Mesenchymal stem cell (in vitro differentiated cells and primary cell): Measurements from ENCODE around the gene EFHC1.
A peak's percentile ranks its signal among the peaks of the same experiment; 100 is the strongest.

Source experiments
- DNase-seq: peaks from one replicate; pipeline ENCODE4 v3.0.0-alpha.2; 2013
- H2AFZ ChIP-seq: one replicate; pipeline ENCODE4 v1.6.1; 2013; ENCODE audit warnings: low read depth, mild to moderate bottlenecking, control low read depth, inconsistent platforms, low read length, moderate library complexity
- H2AK5ac ChIP-seq: 2 replicates; pipeline ENCODE4 v1.6.1; 2013; ENCODE audit warnings: low read length, moderate library complexity, mild to moderate bottlenecking, inconsistent platforms; ENCODE audit not compliant: severe bottlenecking
- H2BK120ac ChIP-seq: one replicate; pipeline ENCODE4 v1.6.1; 2013; ENCODE audit warnings: low read depth, mild to moderate bottlenecking, inconsistent platforms, low read length, moderate library complexity
- H2BK12ac ChIP-seq, 2 experiments: one replicate each; pipeline ENCODE4 v1.6.1; 2013; ENCODE audit warnings: inconsistent platforms in 2 of 2, low read length in 2 of 2, mild to moderate bottlenecking in 2 of 2, moderate library complexity in 2 of 2, control low read depth in 1 of 2
- H2BK15ac ChIP-seq: one replicate; pipeline ENCODE4 v1.6.1; 2013; ENCODE audit warnings: mild to moderate bottlenecking, low read depth, inconsistent platforms; ENCODE audit not compliant: poor library complexity, severe bottlenecking
- H2BK5ac ChIP-seq: 2 replicates; pipeline ENCODE4 v1.6.1; 2013; ENCODE audit warnings: low read depth, mild to moderate bottlenecking, low read length, control low read depth, inconsistent platforms; ENCODE audit not compliant: poor library complexity, severe bottlenecking
- H3K14ac ChIP-seq, 2 experiments: one replicate each; pipeline ENCODE4 v1.6.1; 2013; ENCODE audit warnings: inconsistent platforms in 2 of 2, low read length in 2 of 2, control low read depth in 1 of 2, mild to moderate bottlenecking in 1 of 2, moderate library complexity in 1 of 2
- H3K18ac ChIP-seq, 2 experiments: one replicate each; pipeline ENCODE4 v1.6.1; 2013; ENCODE audit warnings: inconsistent platforms in 2 of 2, low read length in 2 of 2, control low read depth in 1 of 2, low read depth in 1 of 2, mild to moderate bottlenecking in 1 of 2
- H3K23ac ChIP-seq, 2 experiments: one replicate each; pipeline ENCODE4 v1.6.1; 2013; ENCODE audit warnings: inconsistent platforms in 2 of 2, low read length in 2 of 2, mild to moderate bottlenecking in 2 of 2, moderate library complexity in 2 of 2, control low read depth in 1 of 2
- H3K27ac ChIP-seq: 2 replicates; pipeline ENCODE4 v1.5.1; 2013; ENCODE audit warnings: mild to moderate bottlenecking, moderate library complexity, low read length, control low read depth, inconsistent platforms; ENCODE audit not compliant: poor library complexity, severe bottlenecking
- H3K27me3 ChIP-seq, 2 experiments: 2 replicates each; pipeline versions ENCODE4 v1.6.1 to v1.7.0; 2013; ENCODE audit warnings: low read length in 2 of 2, mild to moderate bottlenecking in 2 of 2, moderate library complexity in 2 of 2, control low read depth in 1 of 2, inconsistent platforms in 1 of 2; ENCODE audit not compliant: control insufficient read depth in 1 of 2, insufficient read depth in 1 of 2
- H3K36me3 ChIP-seq, 2 experiments: 2 replicates each; pipeline versions ENCODE4 v1.6.1 to v1.7.0; 2013; ENCODE audit warnings: low read length in 2 of 2, control low read depth in 1 of 2, inconsistent platforms in 1 of 2, low read depth in 1 of 2, mild to moderate bottlenecking in 1 of 2; ENCODE audit not compliant: insufficient read depth in 2 of 2, control insufficient read depth in 1 of 2
- H3K4ac ChIP-seq, 2 experiments: one replicate each; pipeline ENCODE4 v1.6.1; 2013; ENCODE audit warnings: inconsistent platforms in 2 of 2, low read length in 2 of 2, mild to moderate bottlenecking in 2 of 2, moderate library complexity in 2 of 2, control low read depth in 1 of 2, low read depth in 1 of 2
- H3K4me1 ChIP-seq: 2 replicates; pipeline ENCODE4 v1.6.1; 2013; ENCODE audit warnings: low read depth, low read length, control low read depth; ENCODE audit not compliant: control insufficient read depth, insufficient read depth
- H3K4me2 ChIP-seq: 2 replicates; pipeline ENCODE4 v1.6.1; 2013; ENCODE audit warnings: low read length, mild to moderate bottlenecking, inconsistent platforms; ENCODE audit not compliant: poor library complexity, severe bottlenecking
- H3K4me3 ChIP-seq, 2 experiments: 2 replicates each; pipeline versions ENCODE4 v1.5.1 to v1.7.0; 2013; ENCODE audit warnings: low read length in 2 of 2, mild to moderate bottlenecking in 2 of 2, control low read depth in 1 of 2, low read depth in 1 of 2; ENCODE audit not compliant: insufficient read depth in 1 of 2
- H3K79me1 ChIP-seq: replicated peaks from 2 replicates; pipeline ENCODE4 v1.6.1; 2013; ENCODE audit warnings: mild to moderate bottlenecking, control low read depth, low read length, inconsistent platforms; ENCODE audit not compliant: poor library complexity, severe bottlenecking
- H3K9ac ChIP-seq: 2 replicates; pipeline ENCODE4 v1.7.0; 2013; ENCODE audit warnings: mild to moderate bottlenecking, low read length, moderate library complexity
- H3K9me3 ChIP-seq: 2 replicates; pipeline ENCODE4 v1.7.0; 2013; ENCODE audit warnings: mild to moderate bottlenecking, low read length; ENCODE audit not compliant: control insufficient read depth
- H4K8ac ChIP-seq: one replicate; pipeline ENCODE4 v1.6.1; 2013; ENCODE audit warnings: inconsistent platforms, mild to moderate bottlenecking, low read length, moderate library complexity
- H4K91ac ChIP-seq: one replicate; pipeline ENCODE4 v1.6.1; 2013; ENCODE audit warnings: mild to moderate bottlenecking, low read length, inconsistent platforms
- WGBS: methylation state at CpG from one replicate; pipeline ENCODE4 v1.1.7; 2013; ENCODE audit warnings: mixed read lengths; 5-methylcytosine and 5-hydroxymethylcytosine counted together

The EFHC1 gene

DNA sequence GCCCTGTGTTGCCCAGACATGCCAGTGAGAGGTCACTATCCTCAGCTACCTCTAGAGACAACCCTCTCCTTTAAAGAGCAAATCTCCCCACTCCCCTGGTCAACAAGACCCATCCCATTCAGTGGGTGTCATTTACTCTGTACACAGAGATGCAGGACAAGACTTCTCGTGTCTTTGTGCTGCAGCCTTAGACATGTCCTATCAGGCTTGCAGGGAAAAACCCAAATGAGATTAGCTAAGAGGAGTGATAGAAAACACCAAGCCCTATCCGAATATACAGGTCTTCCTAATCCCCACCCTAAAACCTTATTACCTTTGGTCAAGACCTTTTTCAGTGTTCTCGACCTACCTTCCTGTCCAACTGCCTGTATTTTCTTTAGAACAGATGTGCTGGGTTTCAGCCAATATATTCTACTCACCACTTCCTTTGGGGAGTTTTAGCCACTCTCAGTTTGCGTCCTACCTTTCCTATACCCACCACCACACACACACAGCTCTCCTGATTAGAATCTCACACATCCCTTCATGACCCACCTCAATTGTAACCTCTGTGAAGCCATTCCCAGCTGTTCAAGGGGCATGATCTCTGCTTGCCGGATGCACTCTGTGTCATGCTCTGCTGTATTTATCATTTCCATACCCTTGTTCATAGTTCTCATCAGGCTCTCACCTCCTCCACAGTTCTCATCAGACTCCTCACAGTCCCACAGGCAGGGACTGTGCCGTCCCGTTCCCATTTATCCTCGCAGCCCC lies 117.0 kb downstream of the EFHC1 start:
- 73% methylated on average over 8 of the region's 8 CpGs for WGBS
- H2AFZ ChIP-seq = no peak overlapping the region
- no peaks in the 10 kb centered on the region for H3K9me3 ChIP-seq
- no peak for DNase-seq
- H3K14ac ChIP-seq = peak overlapping the region in 1 of 2 experiments; percentile 9
- H3K4me3 ChIP-seq = no peak overlapping the region
- peak overlapping the region; percentile 2 for H3K9ac ChIP-seq
- peak overlapping the region in 1 of 2 experiments; percentile 53 for H3K23ac ChIP-seq
- H2BK12ac ChIP-seq = peak overlapping the region; percentile 85 to 98
- H3K27me3 ChIP-seq = no peaks in the 10 kb centered on the region
- H2BK5ac ChIP-seq = no peak overlapping the region
- no peak overlapping the region for H2BK15ac ChIP-seq
- no peak overlapping the region for H3K4me2 ChIP-seq
- no peak overlapping the region for H2BK120ac ChIP-seq
- peaks cover 8% of the 10 kb centered on the region for H3K79me1 ChIP-seq
- peak overlapping the region; percentile 97 for H2AK5ac ChIP-seq
- H4K91ac ChIP-seq = peak overlapping the region; percentile 57
- peak overlapping the region; percentile 42 to 99 for H3K4ac ChIP-seq
- H4K8ac ChIP-seq = peak overlapping the region; percentile 70
- H3K36me3 ChIP-seq = peaks cover 27 to 57% of the 10 kb centered on the region in 2 experiments
- peaks cover 37% of the 10 kb centered on the region for H3K4me1 ChIP-seq
- H3K18ac ChIP-seq = peak overlapping the region; percentile 84 to 87
- peak overlapping the region; percentile 94 for H3K27ac ChIP-seq

DNA sequence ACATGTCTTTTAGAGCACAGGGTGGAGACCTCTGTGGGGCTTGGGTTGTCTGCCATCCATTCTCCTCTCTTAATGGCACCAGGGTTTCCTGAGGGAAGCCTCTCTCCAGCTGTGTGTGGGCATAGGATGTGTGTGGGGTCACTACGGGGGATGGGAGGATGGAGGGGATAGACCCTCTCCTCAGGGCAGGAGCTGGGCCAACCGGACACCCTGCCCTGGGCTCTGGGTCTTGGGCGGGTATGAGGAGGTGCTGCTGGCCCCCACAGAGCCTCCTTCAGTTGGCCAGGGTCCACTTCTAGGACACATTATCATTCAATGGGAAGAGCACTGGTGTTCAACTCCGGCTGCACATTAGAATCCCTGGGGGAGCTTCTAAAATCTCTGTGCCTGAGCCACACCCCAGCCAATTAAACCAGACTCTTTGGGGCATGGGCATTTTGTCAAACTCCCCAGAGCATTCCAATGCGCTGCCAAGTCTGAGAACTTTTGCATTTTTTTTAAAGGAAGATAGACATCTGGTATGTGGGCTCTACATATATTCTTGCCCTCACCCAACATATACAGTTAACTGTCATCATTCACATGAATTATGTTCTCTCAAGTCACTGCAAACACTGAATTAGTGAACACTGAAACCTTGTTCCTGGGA lies 118.2 kb downstream of the EFHC1 start:
- H2BK15ac ChIP-seq = peak overlapping the region; percentile 60
- peak overlapping the region; percentile 6 to 30 for H3K14ac ChIP-seq

DNA sequence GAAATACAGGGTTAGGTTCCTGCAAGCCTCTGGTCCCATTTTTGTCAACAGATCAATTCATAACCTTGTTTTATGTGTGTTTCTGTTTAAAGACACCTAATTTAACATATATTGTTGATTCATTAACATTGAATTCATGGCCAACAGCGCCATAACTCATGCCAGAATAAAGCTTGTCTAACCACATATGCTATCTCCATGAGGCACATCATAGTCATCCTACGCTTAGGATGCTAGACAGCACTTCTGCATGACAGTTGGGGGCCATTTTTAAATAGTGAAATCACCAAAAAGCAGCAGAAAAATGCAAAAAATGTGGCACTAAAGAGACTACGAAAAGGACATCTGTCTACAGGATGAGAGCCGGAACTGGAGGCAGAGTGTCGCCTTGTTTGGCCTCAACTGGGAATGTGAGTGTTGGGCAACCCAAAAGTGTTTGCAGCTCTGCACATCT lies 118.8 kb downstream of the EFHC1 start:
- Histone ChIP-seq H3K18ac (peak overlapping the region in 1 of 2 experiments; percentile 69), H2BK15ac (no peak overlapping the region), H4K91ac (no peak overlapping the region), H3K27ac (peak overlapping the region; percentile 94), H3K79me1 (peaks cover 6% of the 10 kb centered on the region), H2BK5ac (peak overlapping the region; percentile 33), H3K23ac (no peak overlapping the region), H3K4ac (no peak overlapping the region), H2AFZ (no peak overlapping the region), H2BK12ac (peak overlapping the region in 1 of 2 experiments; percentile 38), H3K4me1 (peaks cover 36% of the 10 kb centered on the region), H3K36me3 (peaks cover 19 to 49% of the 10 kb centered on the region in 2 experiments), H4K8ac (no peak overlapping the region), H3K4me3 (no peak overlapping the region), H3K9ac (peak overlapping the region; percentile 34), H3K9me3 (no peaks in the 10 kb centered on the region), H3K27me3 (no peaks in the 10 kb centered on the region), H2AK5ac (peak overlapping the region; percentile 68), H2BK120ac (no peak overlapping the region), H3K4me2 (peak overlapping the region; percentile 13), H3K14ac (no peak overlapping the region)
- DNase-seq = peak; percentile 69
- WGBS = 4% methylated on average over 5 of the region's 5 CpGs

More for the DNA sequence above, 118.2 kb downstream of the EFHC1 start:
- H3K18ac ChIP-seq = peak overlapping the region; percentile 84 to 87
- H3K4me1 ChIP-seq = peaks cover 37% of the 10 kb centered on the region
- WGBS = 85% methylated on average over 4 of the region's 5 CpGs
- peak overlapping the region in 1 of 2 experiments; percentile 46 for H3K23ac ChIP-seq
- peak overlapping the region; percentile 2 for H3K9ac ChIP-seq
- H2BK12ac ChIP-seq = peak overlapping the region; percentile 33 to 98
- peak overlapping the region; percentile 82 for H2BK120ac ChIP-seq
- H2AK5ac ChIP-seq = peak overlapping the region; percentile 97
- peak overlapping the region; percentile 33 for H2BK5ac ChIP-seq
- peak overlapping the region; percentile 94 for H3K27ac ChIP-seq
- peaks cover 6% of the 10 kb centered on the region for H3K79me1 ChIP-seq
- no peaks in the 10 kb centered on the region for H3K27me3 ChIP-seq
- H4K8ac ChIP-seq = peak overlapping the region; percentile 70
- no peak for DNase-seq
- peak overlapping the region; percentile 91 for H4K91ac ChIP-seq
- H3K9me3 ChIP-seq = no peaks in the 10 kb centered on the region
- no peak overlapping the region for H2AFZ ChIP-seq
- no peak overlapping the region for H3K4me3 ChIP-seq
- H3K36me3 ChIP-seq = peaks cover 25 to 49% of the 10 kb centered on the region in 2 experiments
- peak overlapping the region; percentile 24 to 65 for H3K4ac ChIP-seq
- no peak overlapping the region for H3K4me2 ChIP-seq

DNA sequence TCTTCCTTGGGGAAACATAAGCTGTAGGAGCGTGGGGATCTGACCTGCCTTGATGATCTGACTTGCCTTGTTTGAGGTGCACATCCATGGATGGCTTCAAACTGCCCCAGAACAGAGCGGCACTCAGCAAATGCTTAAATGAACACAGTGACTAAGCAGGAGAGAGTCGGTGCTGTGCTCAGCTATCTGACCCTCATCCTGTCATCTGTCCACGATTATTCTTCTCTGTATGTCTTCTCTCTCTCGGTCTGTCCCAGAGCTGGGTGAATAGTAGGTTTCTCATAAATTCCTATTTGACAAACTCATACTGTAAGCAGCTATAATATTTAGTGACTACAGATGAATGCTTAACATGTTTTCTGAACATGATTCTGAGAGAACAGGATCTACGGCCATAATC lies 119.5 kb downstream of the EFHC1 start:
- Histone ChIP-seq H4K8ac (peak overlapping the region; percentile 16), H3K4me2 (no peak overlapping the region), H2BK120ac (no peak overlapping the region), H3K4ac (peak overlapping the region in 1 of 2 experiments; percentile 21), H2BK15ac (no peak overlapping the region), H4K91ac (peak overlapping the region; percentile 6), H2BK5ac (peak overlapping the region; percentile 71), H3K79me1 (peaks cover 6% of the 10 kb centered on the region), H2AFZ (no peak overlapping the region), H3K9ac (peak overlapping the region; percentile 34), H3K27me3 (no peaks in the 10 kb centered on the region), H3K4me3 (no peak overlapping the region), H2BK12ac (peak overlapping the region; percentile 24 to 69), H3K9me3 (no peaks in the 10 kb centered on the region), H3K4me1 (peaks cover 38% of the 10 kb centered on the region), H3K27ac (peak overlapping the region; percentile 94), H2AK5ac (peak overlapping the region; percentile 54), H3K14ac (no peak overlapping the region), H3K18ac (peak overlapping the region; percentile 11 to 28), H3K36me3 (peaks cover 13 to 47% of the 10 kb centered on the region in 2 experiments), H3K23ac (no peak overlapping the region)
- DNase-seq = peak; percentile 82
- 11% methylated on average over 3 of the region's 6 CpGs for WGBS
